Urothelium cell line (cell line): Measurements from ENCODE around the gene GPR31.
A peak's percentile ranks its signal among the peaks of the same experiment; 100 is the strongest.

ENCODE experiments used
- DNase-seq: peaks from one replicate; pipeline ENCODE4 v3.0.0; 2011; ENCODE audit warnings: low spot score, mixed read lengths
- FAIRE-seq: peaks from 2 replicates; lab custom pipeline; 2011; peaks lifted over from hg19 to GRCh38; lab: Jason Lieb, UNC

The GPR31 gene

GRCh38 chr6:167141667-167142432, 15.9 kb downstream of the GPR31 start:
- FAIRE-seq (no peak), DNase-seq (peak; percentile 72)

DNA sequence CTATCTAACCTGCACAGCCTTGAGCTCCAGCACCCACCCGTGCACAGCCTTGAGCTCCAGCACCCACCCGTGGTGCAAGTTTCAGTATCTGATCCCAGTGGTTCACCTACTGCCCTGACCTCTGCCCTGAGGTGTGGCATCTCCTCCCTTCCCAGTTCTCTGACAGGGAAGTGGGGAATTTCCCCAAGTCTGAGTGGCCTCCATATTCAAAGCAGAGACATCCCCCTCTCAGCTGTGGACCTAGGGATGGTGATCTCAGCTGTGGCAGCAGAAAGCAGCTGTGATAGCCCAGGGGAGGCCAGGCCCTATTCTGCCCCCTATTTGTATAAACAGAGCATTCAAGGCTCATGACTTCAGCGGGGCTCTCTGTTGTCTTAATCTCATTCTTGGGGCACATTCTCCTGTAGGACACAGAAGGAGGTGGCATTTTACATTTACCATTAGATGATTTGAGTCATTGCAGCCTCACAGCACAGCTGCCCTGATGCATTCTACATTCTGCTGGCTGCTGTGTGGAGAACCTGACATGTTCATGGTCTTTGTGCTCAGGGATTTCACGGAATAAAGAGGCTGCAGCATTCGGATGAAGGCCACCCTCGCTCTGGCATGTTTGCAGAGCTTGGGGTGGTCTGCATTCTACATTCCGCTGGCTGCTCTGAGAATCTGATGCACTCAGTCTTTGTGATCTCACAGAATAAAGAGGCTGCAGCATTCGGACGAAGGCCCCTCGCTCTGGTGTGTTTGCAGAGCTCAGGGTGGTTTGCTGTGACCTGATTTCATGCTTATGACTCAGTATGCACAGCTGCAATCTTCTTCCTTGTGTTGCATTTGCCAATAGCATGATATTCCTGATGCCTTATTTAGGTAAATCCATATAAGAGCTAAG, 16.9 kb downstream of the GPR31 start:
- no peak for DNase-seq
- no peak for FAIRE-seq

DNA sequence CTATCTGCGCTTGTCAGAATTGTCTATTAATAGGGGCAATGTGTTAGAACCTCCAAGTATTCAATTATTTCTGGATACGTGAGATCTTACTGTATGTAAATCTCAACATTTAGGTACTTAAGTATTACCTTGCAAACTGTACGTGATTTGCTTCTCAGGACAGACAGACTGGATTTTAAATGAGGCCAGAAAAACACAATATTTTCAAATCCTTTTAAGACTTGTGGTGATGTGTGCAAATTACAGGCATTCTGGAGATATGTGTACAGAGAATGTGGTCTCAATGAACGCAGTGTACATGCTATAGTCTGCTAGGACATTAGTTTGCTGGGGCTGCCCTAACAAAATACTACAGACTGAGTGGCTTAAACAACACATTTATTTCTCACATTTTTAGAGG, 18.0 kb downstream of the GPR31 start:
- no peak for FAIRE-seq
- DNase-seq, result no peak

DNA sequence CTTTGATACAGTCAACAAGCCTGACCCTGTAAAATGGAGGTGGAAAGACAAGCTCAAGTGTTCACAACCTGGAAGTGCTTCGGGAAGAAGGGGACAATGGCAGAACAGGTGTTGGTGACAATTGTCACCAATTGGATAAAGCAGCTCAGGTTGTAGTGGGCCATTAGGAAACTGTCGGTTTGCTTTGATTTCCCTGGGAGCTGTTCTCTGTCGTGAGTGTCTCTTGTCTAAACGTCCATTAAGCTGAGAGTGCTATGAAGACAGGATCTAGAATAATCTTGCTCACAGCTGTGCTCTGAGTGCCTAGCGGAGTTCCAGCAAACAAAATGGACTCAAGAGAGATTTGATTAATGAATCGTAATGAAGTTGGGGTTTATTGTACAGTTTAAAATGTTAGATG, 19.9 kb downstream of the GPR31 start:
- FAIRE-seq (no peak), DNase-seq (no peak)

DNA sequence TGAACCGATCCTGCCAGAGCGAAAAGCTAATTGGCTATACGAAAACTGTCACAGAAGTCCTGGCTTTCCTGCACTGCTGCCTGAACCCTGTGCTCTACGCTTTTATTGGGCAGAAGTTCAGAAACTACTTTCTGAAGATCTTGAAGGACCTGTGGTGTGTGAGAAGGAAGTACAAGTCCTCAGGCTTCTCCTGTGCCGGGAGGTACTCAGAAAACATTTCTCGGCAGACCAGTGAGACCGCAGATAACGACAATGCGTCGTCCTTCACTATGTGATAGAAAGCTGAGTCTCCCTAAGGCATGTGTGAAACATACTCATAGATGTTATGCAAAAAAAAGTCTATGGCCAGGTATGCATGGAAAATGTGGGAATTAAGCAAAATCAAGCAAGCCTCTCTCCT, 20.7 kb downstream of the GPR31 start:
- FAIRE-seq (no peak), DNase-seq (no peak)

GRCh38 chr6:167136376-167136775, 21.4 kb downstream of the GPR31 start:
- FAIRE-seq, result no peak
- DNase-seq, result peak; percentile 18

DNA sequence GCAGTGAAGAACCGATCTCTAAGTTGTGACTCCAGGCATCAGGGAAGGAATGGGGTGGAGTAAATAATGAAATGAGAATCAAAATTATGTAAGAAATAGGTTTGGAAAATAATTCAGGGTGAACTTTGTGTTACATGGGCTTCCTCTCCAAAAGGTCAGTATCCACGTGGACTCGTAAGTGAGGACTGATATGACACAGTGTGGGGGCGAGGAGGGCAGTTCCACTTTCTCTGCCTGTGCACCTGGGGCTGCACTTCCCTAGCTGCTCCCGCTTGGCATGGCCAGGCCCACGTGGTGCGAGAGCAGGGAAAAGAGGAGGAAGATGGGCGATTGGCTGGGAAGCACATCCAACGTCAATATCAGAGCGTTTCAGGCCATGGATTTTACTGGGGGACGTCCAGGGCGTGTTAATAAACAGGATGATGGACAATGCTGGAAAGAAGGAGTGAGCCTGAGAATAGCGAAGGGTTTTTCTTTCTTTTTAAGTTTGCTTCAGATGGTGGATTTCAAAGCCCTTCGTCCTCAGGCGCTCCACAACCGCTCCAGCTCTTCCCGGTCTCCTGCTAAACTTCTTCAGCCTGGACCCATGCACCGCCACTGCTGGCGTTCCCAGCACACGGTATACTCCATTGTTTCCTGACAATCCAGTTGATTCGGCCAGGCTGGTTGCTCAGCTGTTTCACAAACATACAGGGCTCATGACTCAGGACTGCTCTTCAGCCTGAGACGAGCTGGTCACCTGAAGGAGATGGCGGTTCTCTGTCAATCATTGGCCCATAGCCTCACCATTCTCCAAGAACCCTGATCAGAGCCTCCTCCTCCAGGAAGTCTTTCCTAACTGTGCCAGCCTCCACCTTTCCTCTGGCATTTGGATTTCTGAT, 23.1 kb downstream of the GPR31 start:
- FAIRE-seq, result no peak
- no peak for DNase-seq

DNA sequence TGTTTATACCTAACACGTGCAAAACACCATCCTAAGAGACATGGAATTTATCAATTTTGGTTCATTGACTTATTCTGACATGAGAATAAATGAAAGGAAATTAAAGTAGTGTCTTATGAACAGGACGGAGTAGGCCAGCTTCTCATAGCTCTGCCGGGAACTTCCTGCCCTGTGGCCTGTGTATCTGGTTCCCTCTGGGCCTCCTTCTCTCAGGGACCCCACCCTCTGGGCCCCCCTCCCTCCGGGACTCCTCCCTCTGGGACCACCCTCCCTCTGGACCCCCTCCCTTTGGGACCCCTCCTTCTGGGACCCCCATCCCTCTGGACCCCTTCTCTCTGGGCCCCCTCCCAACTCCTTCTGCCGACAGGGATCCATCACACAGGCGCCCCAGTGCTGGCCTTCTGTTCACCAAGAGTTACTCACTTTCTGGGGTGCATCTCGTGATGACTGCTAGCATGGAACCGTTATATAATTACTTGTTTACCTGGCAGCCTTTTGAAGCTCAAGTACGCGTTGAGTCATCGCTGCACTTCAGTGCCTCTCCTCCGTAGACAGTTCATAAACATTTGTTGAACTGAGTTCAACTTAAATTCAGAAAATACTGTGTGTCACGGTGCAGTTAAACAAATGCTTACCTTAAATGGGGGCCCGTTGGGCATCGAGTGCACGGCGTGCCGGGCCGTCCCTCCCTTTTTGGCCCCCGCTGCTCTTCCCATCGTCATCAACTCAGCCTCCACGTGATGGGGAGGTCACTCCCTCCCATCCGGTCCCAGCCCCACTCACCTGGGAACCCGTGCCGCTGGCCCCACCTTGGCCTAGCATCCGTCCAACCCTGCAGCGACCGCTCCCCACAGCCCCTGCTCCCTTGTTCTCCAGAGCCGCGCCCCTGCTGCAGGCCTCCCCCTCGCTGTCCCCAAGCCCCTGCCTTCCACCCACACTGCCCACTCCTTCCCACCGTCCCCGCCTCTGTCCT, 26.8 kb downstream of the GPR31 start:
- DNase-seq, result no peak

GRCh38 chr6:167130008-167130677, 27.6 kb downstream of the GPR31 start:
- no peak for DNase-seq
- FAIRE-seq, result no peak

More for the DNA sequence above, 26.8 kb downstream of the GPR31 start:
- no peak for FAIRE-seq

DNA sequence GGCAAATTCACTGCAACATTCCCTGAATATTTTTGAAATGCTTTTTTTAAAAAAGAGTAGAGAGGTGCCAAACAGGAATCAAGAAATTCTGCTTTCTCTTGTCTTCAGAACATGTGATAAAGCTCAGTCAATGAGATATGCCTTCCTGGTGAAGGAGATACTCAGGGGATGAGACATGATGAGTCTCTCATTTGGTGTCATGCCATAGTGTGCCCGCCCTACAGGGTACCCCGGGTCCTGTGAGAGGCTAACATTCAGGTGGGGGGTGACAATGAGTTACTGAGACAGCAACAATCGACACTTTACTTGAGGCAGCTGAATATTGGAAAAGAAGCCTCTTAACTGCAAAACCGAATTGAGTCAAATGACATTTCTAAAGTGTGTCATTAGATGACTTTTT, 28.2 kb downstream of the GPR31 start:
- no peak for DNase-seq
- no peak for FAIRE-seq

GRCh38 chr6:167129159-167129558, 28.6 kb downstream of the GPR31 start:
- DNase-seq (no peak), FAIRE-seq (no peak)

DNA sequence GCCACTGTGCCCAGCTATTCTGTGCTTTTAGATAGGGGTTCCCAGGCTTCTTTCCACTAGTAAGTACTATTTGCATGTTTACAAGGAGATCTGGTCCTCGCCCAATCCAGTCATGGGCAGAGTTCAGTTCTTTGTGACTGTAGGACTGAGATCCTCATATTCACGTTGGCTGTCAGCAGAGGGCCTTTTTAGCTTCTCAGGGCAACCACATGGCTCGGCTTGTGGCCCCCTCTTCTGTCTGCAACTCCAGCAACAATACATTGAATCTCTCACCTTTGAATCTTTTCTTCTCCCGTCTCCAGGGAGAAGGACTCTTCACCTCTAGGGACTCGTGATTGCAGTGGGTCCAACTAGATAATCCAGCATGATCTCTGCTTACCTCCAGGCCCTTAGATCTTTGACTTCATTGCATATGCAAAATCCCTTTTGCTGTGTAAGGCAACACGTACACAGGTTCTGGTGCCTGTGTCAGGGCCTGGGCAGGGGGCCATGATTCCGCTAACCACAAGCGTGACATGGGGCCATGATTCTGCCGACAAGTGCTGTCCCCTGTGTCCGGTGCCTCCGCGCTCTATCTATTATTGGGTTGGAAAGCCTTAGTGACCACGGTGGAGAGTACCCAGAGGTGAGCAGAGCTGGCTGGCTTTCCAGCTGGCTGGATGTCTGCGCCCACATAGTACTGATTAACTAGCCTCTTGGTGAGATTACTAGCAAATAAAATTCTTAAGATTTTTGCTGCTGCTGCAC, 29.8 kb downstream of the GPR31 start:
- no peak for FAIRE-seq

GRCh38 chr6:167125855-167126349, 31.9 kb downstream of the GPR31 start:
- no peak for FAIRE-seq
- DNase-seq, result no peak

More for the DNA sequence above, 29.8 kb downstream of the GPR31 start:
- DNase-seq, result no peak

GRCh38 chr6:167125410-167125809, 32.4 kb downstream of the GPR31 start:
- DNase-seq (no peak), FAIRE-seq (no peak)

GRCh38 chr6:167124753-167125152, 33.0 kb downstream of the GPR31 start:
- FAIRE-seq (peak; percentile 96), DNase-seq (no peak)

DNA sequence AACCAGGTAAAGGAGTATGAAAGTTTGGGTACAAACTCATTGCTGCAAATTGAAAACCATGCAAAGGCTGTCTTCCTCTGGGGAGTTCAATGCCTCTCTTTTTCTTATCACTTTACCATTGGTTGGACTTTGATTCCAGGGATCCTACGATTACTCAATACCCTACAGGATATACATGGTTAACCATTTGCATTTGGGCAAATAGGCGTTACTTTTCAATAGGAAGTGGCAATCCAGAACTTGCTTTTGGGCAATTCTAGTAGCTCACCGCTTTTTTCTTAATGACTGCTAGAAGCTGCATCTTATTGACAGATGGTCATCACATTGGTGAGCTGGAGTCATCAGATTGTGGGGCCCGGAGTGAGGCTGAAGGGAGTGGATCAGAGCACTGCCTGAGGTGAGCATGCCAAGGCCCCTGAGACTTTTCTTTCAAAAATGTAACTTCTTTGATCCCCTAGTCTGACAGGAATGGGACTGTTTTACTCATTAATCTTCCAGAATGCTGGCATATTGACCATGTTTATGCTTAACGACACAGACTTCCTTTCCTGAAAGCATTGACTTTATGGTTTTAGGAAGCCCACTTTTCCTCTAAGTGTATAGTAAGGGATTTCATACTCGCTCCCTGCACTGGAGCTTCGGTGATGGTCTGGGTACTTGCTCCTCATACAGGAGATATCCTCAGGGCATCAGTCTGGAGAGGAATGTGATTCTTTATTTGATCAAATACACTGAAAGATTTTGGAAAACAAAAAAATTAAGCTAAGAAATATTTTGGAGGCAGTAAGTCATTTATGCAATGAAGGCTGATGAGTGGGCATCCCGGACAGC, 34.7 kb downstream of the GPR31 start, which contains the start of gene CCR6:
TSS of gene CCR6 (plus strand) at position 270 of the 831 bp plus-strand sequence. CDS start 13,039 bp downstream, outside the sequence.
- FAIRE-seq (no peak), DNase-seq (no peak)

GRCh38 chr6:167122041-167122826, 35.5 kb downstream of the GPR31 start:
- FAIRE-seq, result no peak
- no peak for DNase-seq
